ENCODE measurements around the gene PXDN.

GRCh38 chr2:1658394-1659151 lies 85.7 kb downstream of the PXDN start:
- TF ChIP-seq POLR2A (IDR thresholded peaks at IDR 0.05; ENCODE audit: low read depth, low read length) = no peak
- no peak for TF ChIP-seq POLR2AphosphoS5 (IDR thresholded peaks at IDR 0.05; ENCODE audit: low read depth, low read length)

Data from GM12892 (cell line).